Measurements from ENCODE around the gene PWP1. TPM values are rescaled to one million over a fixed set of nuclear protein-coding genes. Genes with fewer than 3 reads are reported as not detected.

PWP1 gene
- total RNA-seq, 2 donors from 2014 or later: 38.4 to 72.9 TPM

DNA sequence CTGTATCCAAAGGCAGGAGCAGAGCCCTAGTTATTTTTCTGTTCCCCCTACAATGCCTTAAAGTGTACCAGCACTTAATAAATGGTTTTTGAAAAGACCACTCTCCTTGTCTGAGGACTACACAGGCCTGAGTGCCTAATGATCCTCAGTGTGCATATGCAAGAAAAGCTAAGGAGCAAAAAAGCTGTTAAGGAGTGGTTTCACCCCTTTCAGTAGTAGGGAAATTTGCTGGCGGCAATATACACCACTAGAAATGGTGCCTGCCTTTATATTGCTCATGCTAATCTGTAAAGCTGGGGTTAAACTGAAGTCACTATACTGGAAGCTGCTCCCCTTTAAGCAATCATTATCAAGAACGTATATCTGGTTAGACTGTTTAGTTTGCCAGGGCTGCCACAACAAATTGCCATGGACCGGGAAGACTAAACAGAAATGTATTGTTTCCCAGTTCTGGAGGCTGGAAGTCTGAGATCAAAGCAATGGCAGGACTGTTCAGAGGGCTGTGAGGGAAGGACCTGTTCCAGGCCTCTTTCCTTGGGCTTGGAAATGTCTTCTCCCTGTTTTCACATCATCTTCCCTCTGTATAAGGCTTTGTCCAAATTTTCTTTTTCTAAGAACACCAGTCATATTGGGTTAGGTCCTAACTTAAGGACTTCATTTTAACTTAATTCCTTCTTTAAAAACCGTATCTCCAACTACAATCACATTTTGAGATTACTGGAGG lies 45.2 kb downstream of the PWP1 start:
- DNase-seq (ENCODE audit: low spot score): no peak
- no peaks in the 10 kb centered on the region for H3K27me3 ChIP-seq (replicated peaks; ENCODE audit: insufficient read depth)
- peaks cover 17% of the 10 kb centered on the region for H3K36me3 ChIP-seq
- TF ChIP-seq CTCF (IDR thresholded peaks at IDR 0.05): no peak
- H3K4me1 ChIP-seq (ENCODE audit: control insufficient read depth in 1 of 2, low read depth in 2 of 2): no peaks in the 10 kb centered on the region
- H3K27ac ChIP-seq: no peak overlapping the region
- H3K4me3 ChIP-seq: no peak overlapping the region
- no peak for ATAC-seq (ENCODE audit: insufficient number of reproducible peaks, low FRiP score, low read depth)
- H3K9me3 ChIP-seq: no peaks in the 10 kb centered on the region

GRCh38 chr12:107731366-107731765 lies 45.8 kb downstream of the PWP1 start:
- ATAC-seq (ENCODE audit: insufficient number of reproducible peaks, low FRiP score, low read depth): no peak
- no peak overlapping the region for H3K4me3 ChIP-seq

DNA sequence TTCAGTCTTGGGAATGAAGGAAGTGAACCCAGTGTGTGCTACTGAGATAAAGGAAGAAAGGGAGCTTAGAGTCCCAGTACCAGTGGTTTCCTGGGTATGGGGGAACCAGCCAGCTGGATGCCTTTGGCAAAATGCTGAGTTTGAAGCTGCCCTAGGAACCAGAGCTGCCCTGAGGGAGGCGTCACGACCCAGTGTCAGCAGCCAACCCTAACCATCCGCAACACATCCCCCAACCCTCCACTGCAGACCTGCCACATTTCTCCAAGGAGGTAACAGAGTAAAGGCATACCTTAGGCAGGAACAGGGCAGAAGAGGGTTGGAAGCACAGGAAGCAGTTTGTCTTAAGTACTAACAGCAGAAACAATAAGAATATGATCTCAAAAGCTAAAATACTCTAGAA lies 46.8 kb downstream of the PWP1 start:
- no peaks in the 10 kb centered on the region for H3K27me3 ChIP-seq (replicated peaks; ENCODE audit: insufficient read depth)
- peaks cover 30% of the 10 kb centered on the region for H3K36me3 ChIP-seq
- TF ChIP-seq CTCF (IDR thresholded peaks at IDR 0.05): no peak

More at GRCh38 chr12:107731366-107731765, 45.8 kb downstream of the PWP1 start:
- Histone ChIP-seq H3K36me3 (peaks cover 23% of the 10 kb centered on the region), H3K27ac (no peak overlapping the region), H3K9me3 (no peaks in the 10 kb centered on the region), H3K27me3 (replicated peaks; ENCODE audit: insufficient read depth) (no peaks in the 10 kb centered on the region), H3K4me1 (ENCODE audit: control insufficient read depth in 1 of 2, low read depth in 2 of 2) (no peaks in the 10 kb centered on the region)
- no peak for TF ChIP-seq CTCF (IDR thresholded peaks at IDR 0.05)
- DNase-seq (ENCODE audit: low spot score): no peak

DNA sequence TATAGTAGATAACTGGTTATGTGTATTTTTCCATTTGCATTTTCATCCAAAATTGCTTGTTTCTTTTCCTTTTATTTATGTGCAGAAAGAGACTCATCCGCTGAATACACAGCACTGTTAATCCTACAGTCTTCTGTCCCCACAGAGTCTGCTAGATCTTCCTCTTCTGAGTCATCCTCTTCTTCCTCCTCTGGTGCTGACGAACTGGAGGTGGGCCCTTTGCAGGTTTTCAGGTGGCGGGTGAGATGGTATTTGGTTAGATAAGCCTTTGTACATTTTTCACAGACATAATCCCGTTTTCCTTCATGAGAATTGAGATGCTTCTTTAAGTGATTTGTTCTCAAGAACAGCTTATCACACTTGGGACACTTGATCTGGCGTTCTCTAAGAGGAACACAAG lies 48.5 kb downstream of the PWP1 start:
- Histone ChIP-seq H3K4me3 (no peak overlapping the region), H3K4me1 (ENCODE audit: control insufficient read depth in 1 of 2, low read depth in 2 of 2) (no peaks in the 10 kb centered on the region), H3K27ac (no peak overlapping the region), H3K9me3 (no peaks in the 10 kb centered on the region), H3K27me3 (replicated peaks; ENCODE audit: insufficient read depth) (no peaks in the 10 kb centered on the region), H3K36me3 (peaks cover 46% of the 10 kb centered on the region)
- TF ChIP-seq CTCF (IDR thresholded peaks at IDR 0.05): no peak
- ATAC-seq (ENCODE audit: insufficient number of reproducible peaks, low FRiP score, low read depth): no peak
- no peak for DNase-seq (ENCODE audit: low spot score)

More for the DNA sequence above, 46.8 kb downstream of the PWP1 start:
- Histone ChIP-seq H3K4me1 (ENCODE audit: control insufficient read depth in 1 of 2, low read depth in 2 of 2) (no peaks in the 10 kb centered on the region), H3K4me3 (no peak overlapping the region), H3K27ac (no peak overlapping the region), H3K9me3 (no peaks in the 10 kb centered on the region)
- DNase-seq (ENCODE audit: low spot score): no peak
- no peak for ATAC-seq (ENCODE audit: insufficient number of reproducible peaks, low FRiP score, low read depth)

- no peak overlapping the region for H3K27ac ChIP-seq
- DNase-seq (ENCODE audit: low spot score) (no peak), ATAC-seq (ENCODE audit: insufficient number of reproducible peaks, low FRiP score, low read depth) (no peak)
- H3K9me3 ChIP-seq: no peaks in the 10 kb centered on the region
- H3K4me1 ChIP-seq (ENCODE audit: control insufficient read depth in 1 of 2, low read depth in 2 of 2): no peaks in the 10 kb centered on the region
- H3K36me3 ChIP-seq: peaks cover 54% of the 10 kb centered on the region
- no peaks in the 10 kb centered on the region for H3K27me3 ChIP-seq (replicated peaks; ENCODE audit: insufficient read depth)
- no peak overlapping the region for H3K4me3 ChIP-seq
- TF ChIP-seq CTCF (IDR thresholded peaks at IDR 0.05): no peak
Measured at GRCh38 chr12:107735763-107736162, 50.2 kb downstream of the PWP1 start.
